PC-9 (cell line): ENCODE measurements around the gene TRAF3IP1.

Experiments used
- EZH2 ChIP-seq: fragments of 200-600 bp; sonication (generic); IDR thresholded peaks from 2 replicates; pipeline ENCODE4 v1.8.0; 2017; ENCODE audit warnings: antibody characterized with exemption, low read depth
- TF ChIP-seq, protein P1 (sequence below): fragments of 200-600 bp; sonication (generic); conservative IDR thresholded peaks from 2 replicates; pipeline ENCODE4 v1.6.1; 2017; ENCODE audit warnings: mixed run types, antibody characterized with exemption, mild to moderate bottlenecking, moderate library complexity

DNA sequence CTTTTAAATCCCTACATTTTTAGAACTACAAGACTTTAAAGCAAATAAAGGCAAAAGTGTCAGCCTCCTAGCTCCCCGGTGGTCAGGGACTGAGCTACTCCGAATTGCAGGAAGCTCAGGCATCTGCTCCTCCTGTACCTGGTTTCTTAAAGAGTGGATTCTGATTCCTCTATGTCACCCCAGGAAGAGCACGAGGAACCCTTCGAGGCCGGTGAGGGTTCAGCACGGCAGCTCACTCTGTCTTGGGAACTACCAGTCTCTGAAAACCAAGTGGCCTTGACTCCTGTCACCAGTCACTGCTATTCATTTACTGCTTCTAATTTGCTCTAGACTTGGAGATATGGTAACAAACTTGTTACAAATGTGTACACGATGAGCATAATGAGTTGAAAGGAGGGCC is 34.2 kb upstream of the TRAF3IP1 start:
- TF ChIP-seq, protein P1, sequence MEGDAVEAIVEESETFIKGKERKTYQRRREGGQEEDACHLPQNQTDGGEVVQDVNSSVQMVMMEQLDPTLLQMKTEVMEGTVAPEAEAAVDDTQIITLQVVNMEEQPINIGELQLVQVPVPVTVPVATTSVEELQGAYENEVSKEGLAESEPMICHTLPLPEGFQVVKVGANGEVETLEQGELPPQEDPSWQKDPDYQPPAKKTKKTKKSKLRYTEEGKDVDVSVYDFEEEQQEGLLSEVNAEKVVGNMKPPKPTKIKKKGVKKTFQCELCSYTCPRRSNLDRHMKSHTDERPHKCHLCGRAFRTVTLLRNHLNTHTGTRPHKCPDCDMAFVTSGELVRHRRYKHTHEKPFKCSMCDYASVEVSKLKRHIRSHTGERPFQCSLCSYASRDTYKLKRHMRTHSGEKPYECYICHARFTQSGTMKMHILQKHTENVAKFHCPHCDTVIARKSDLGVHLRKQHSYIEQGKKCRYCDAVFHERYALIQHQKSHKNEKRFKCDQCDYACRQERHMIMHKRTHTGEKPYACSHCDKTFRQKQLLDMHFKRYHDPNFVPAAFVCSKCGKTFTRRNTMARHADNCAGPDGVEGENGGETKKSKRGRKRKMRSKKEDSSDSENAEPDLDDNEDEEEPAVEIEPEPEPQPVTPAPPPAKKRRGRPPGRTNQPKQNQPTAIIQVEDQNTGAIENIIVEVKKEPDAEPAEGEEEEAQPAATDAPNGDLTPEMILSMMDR: no peak
- TF ChIP-seq EZH2: no peak
